ENCODE results near the gene ARHGAP33.

The ARHGAP33 gene

DNA sequence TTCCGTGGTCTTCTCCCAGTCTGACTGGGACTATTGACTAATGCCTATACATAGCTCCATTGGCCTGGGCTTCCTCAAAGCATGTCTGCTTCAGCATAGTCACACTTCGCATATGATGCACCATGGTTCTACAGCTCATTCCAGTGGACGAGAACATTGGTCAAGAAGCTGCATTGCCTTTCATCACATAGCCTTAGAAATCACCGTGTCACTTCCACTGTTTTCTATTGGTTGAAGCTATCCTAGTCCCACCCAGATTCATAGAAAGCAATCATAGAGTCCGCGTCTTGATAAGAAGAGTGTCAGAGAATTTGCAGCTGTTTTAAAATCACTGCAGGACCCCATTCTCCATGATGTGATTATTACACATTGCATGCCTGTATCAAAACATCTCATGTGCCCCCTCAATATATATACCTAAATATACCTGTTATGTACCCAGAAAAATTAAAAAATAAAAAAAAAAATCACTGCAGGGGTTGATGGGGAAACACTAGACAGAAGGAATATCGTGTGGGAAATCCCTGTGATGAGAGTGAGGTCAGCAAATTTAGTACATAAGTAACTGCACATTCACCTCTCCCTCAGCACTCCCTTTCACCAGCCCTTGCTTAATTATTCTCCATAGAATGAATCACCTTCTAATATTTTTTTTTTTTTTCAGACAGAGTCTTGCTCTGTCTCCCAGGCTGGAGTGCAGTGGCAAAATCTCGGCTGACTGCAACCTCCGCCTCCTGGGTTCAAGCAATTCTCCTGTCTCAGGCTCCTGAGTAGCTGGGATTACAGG is 2.2 kb upstream of the ARHGAP33 start:
- H3K27me3 ChIP-seq (ENCODE audit: insufficient read depth, low read depth): no peaks in the 10 kb centered on the region
- no peak overlapping the region for H3K27ac ChIP-seq
- no peak overlapping the region for H3K4me2 ChIP-seq
- peaks cover 10% of the 10 kb centered on the region for H3K4me1 ChIP-seq (ENCODE audit: low read depth, poor library complexity, severe bottlenecking)
- 0 out of 2 replicates have a peak, but pooled peaks cover 8% of the 10 kb centered on the region for H3K79me2 ChIP-seq (ENCODE audit: insufficient read depth, low read depth)
- TF ChIP-seq CTCF (conservative IDR thresholded peaks at IDR 0.05; ENCODE audit: low read depth, low read length): no peak
- no peak overlapping the region for H3K4me3 ChIP-seq (IDR thresholded peaks at IDR 0.05; ENCODE audit: insufficient read depth, low read depth, low read length)
- H2AFZ ChIP-seq (ENCODE audit: low read depth): no peak overlapping the region
- H3K36me3 ChIP-seq (ENCODE audit: insufficient read depth): no peaks in the 10 kb centered on the region
- no peak overlapping the region for H3K9ac ChIP-seq
- no peaks in the 10 kb centered on the region for H4K20me1 ChIP-seq (ENCODE audit: insufficient read depth)

DNA sequence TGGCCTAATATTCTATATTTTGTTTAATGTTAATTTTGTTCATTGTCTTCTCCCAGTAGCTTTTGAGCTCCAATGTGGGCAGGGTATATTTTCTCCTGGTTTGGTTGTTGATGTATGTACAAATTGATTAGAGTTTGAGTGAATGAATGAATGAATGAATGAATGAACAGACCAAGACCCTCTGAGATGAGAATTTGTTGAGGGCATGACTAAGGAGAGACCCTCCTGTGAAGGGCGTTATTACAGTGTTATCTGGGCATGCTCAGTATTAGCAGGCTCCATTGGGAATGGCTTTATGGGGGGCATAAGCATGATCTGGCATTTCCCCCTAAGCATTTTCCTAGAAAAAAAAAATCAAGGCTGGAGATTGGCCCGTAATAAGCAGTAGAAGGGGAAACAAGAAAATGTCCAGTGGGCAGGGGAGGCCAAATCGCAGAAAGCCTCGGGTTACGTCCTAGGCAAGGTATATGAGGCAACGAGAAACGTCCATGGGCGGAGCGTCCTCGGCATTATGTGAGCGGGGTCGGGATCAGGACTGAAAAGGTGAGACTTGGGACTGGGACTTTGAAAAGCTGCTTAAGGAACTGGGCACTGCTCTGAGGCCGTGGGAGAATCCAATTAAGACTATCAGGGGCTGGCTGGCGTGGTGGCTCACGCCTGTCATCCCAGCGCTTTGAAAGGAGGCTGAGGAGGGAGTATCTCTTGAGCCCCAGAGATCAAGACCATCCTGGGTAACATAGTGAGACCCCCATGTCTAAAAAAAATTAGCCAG is 904 bp upstream of the ARHGAP33 start:
- Histone ChIP-seq H2AFZ (ENCODE audit: low read depth) (peak overlapping the region; percentile 28; the same call in 1 of the 2 replicates), H3K4me2 (peak overlapping the region; percentile 56; the same call in 1 of the 2 replicates), H3K27me3 (ENCODE audit: insufficient read depth, low read depth) (no peaks in the 10 kb centered on the region), H4K20me1 (ENCODE audit: insufficient read depth) (no peaks in the 10 kb centered on the region), H3K4me1 (ENCODE audit: low read depth, poor library complexity, severe bottlenecking) (peaks cover 10% of the 10 kb centered on the region), H3K4me3 (IDR thresholded peaks at IDR 0.05; ENCODE audit: insufficient read depth, low read depth, low read length) (no peak overlapping the region), H3K79me2 (ENCODE audit: insufficient read depth, low read depth) (0 out of 2 replicates have a peak, but pooled peaks cover 8% of the 10 kb centered on the region), H3K36me3 (ENCODE audit: insufficient read depth) (no peaks in the 10 kb centered on the region), H3K27ac (no peak overlapping the region), H3K9ac (no peak overlapping the region)
- TF ChIP-seq CTCF (conservative IDR thresholded peaks at IDR 0.05; ENCODE audit: low read depth, low read length): no peak

DNA sequence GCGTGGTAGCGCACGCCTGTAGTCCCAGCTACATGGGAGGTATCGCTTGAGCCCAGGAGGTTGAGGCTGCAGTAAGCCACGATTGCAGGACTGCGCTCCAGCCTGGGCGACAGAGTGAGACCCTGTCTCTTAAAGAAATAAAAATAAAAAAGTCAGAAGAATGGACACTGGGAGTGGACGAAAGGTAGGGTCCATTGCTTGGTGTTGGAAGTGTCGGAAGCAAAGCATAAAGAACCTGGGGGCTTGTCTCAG is 392 bp upstream of the ARHGAP33 start:
- peak overlapping the region; percentile 28; the same call in 1 of the 2 replicates for H2AFZ ChIP-seq (ENCODE audit: low read depth)
- H3K9ac ChIP-seq: no peak overlapping the region
- TF ChIP-seq CTCF (conservative IDR thresholded peaks at IDR 0.05; ENCODE audit: low read depth, low read length): no peak
- H3K79me2 ChIP-seq (ENCODE audit: insufficient read depth, low read depth): 0 out of 2 replicates have a peak, but pooled peaks cover 8% of the 10 kb centered on the region
- no peaks in the 10 kb centered on the region for H3K36me3 ChIP-seq (ENCODE audit: insufficient read depth)
- H4K20me1 ChIP-seq (ENCODE audit: insufficient read depth): no peaks in the 10 kb centered on the region
- peak overlapping the region; percentile 56; the same call in 1 of the 2 replicates for H3K4me2 ChIP-seq
- peaks cover 10% of the 10 kb centered on the region for H3K4me1 ChIP-seq (ENCODE audit: low read depth, poor library complexity, severe bottlenecking)
- H3K27me3 ChIP-seq (ENCODE audit: insufficient read depth, low read depth): no peaks in the 10 kb centered on the region
- H3K27ac ChIP-seq: no peak overlapping the region
- no peak overlapping the region for H3K4me3 ChIP-seq (IDR thresholded peaks at IDR 0.05; ENCODE audit: insufficient read depth, low read depth, low read length)

DNA sequence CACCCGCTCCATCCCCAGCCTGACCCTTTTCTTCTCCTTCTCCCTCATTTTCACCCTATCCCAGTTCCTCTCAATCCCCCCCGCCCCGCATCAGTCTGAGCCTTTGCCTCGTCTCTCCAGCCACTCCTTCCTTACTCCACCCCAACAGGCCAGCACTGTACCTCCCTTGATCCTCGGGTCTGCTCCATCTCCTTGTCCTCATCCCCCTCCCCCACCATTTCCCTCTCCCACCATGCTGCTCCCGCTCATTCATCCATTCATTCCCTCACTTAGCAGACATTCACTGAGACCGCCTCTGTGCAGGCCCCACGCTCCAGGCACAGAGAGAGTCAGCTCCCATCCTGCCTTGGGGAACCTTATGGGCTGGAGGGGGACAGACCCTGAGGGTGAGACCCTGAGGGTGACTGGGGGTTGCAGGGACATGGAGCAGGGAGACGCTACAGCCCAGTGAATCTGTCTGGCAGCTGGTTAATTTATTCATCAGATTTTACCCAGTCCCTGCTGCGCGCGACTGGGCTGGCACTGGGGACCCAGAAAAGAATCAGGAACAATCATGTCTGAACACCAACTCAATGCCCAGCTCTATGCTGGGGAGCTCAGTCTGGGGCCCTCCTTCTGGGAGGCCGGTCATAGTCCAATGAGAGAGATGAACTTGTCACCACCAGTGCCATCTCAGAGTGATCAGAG is 881 bp downstream of the ARHGAP33 start:
- no peak overlapping the region for H3K27ac ChIP-seq
- H4K20me1 ChIP-seq (ENCODE audit: insufficient read depth): no peaks in the 10 kb centered on the region
- H3K4me2 ChIP-seq: peak overlapping the region; percentile 74
- peaks cover 10% of the 10 kb centered on the region for H3K4me1 ChIP-seq (ENCODE audit: low read depth, poor library complexity, severe bottlenecking)
- no peak overlapping the region for H3K9ac ChIP-seq
- no peaks in the 10 kb centered on the region for H3K27me3 ChIP-seq (ENCODE audit: insufficient read depth, low read depth)
- no peak overlapping the region for H3K4me3 ChIP-seq (IDR thresholded peaks at IDR 0.05; ENCODE audit: insufficient read depth, low read depth, low read length)
- H3K79me2 ChIP-seq (ENCODE audit: insufficient read depth, low read depth): 0 out of 2 replicates have a peak, but pooled peaks cover 8% of the 10 kb centered on the region
- no peaks in the 10 kb centered on the region for H3K36me3 ChIP-seq (ENCODE audit: insufficient read depth)
- no peak for TF ChIP-seq CTCF (conservative IDR thresholded peaks at IDR 0.05; ENCODE audit: low read depth, low read length)
- H2AFZ ChIP-seq (ENCODE audit: low read depth): peak overlapping the region; percentile 44; the same call in 1 of the 2 replicates

Data from KMS-11 (cell line).